GM08714 (cell line): Measurements from ENCODE around the gene KCTD8.

ENCODE experiments used
- H3K4me3 ChIP-seq: fragments of 200-500 bp; sonication (Bioruptor generic); 2 replicates; pipeline ENCODE4 v1.5.1; 2014; ENCODE audit warnings: mild to moderate bottlenecking, low read length, inconsistent platforms
- ZNF274 ChIP-seq: IDR thresholded peaks from 2 replicates; pipeline ENCODE4 v1.6.1; 2012; ENCODE audit warnings: mild to moderate bottlenecking, low read depth, low read length

KCTD8 gene

DNA sequence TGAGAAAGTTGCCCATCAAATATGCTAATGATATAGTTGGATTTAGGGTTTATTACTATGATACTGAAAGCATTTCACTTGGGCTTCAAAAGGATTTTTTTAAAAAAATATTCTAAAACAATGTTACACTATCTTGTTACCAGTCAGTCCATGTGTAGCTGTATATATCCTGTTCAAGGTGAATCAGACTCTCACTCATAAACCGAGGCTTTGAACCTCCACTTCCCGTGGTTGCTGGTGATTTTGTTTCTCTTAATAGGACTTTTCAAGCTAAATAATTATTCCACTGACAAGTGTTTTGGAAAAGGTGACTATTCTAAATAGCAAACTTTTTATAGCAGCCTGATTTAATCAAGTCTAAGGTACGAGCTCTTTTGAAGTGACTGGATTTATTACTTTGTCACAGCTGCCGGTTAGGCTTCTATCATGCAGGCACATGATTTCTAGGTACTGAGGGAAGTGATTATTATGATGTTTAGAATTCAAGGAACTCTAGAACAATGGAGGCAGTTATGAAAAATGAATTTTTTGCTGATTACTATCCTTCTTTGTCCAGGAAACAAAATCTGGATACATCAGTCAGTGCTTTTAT is 287.7 kb downstream of the KCTD8 start:
- no peak overlapping the region for H3K4me3 ChIP-seq
- no peak for TF ChIP-seq ZNF274

DNA sequence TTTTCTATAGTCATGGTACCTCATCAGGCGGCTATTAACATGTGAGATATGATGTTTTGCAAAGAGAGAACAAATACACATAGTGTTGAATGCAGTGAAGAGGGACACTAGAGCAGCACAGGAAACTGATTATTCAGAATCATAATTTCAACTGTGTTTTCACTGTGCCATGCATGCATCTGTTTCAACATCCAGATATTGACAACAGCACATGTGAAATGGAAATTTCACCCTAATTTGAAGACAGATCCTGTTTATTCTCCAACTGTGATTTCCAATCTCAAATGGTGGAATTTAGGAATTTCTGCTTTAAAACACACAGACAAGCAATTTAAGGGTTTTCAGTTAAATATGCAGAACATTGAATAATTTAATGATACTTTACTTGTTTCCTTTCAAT is 288.6 kb downstream of the KCTD8 start:
- no peak for TF ChIP-seq ZNF274
- H3K4me3 ChIP-seq: no peak overlapping the region

DNA sequence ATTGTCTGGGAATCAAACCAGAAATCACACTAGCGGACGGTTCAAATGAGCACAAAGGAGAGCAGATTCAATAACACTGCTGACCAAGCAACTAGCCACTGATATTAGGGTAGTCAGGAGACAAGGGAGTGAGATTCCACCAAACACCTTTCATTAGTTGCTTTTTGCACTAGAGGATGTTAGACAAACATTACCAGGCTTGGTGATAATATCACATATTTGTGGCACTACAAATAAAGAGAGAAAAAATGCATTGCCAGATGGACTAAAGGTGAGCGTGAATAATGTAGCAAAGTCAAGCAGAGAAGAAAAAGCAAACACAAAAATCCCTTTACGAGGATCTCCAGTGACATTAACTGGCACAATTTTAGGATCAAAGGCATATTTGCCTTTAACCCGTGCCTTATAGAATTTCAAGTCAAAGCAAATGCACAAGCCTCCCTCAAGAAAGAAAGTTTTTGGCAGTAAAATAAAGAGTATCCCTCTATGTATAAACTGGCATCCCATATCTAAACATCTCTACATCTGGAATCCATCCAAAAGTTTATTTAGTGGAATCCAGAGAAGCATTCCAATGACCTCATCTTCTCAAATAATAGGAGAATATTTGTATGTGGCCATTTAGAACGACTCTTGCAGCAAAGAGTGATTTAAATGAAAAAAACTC is 290.9 kb downstream of the KCTD8 start:
- H3K4me3 ChIP-seq: no peak overlapping the region
- no peak for TF ChIP-seq ZNF274

- H3K4me3 ChIP-seq: no peak overlapping the region
- no peak for TF ChIP-seq ZNF274
These were observed 298.5 kb downstream of the KCTD8 start for GRCh38 chr4:44150091-44150576.

DNA sequence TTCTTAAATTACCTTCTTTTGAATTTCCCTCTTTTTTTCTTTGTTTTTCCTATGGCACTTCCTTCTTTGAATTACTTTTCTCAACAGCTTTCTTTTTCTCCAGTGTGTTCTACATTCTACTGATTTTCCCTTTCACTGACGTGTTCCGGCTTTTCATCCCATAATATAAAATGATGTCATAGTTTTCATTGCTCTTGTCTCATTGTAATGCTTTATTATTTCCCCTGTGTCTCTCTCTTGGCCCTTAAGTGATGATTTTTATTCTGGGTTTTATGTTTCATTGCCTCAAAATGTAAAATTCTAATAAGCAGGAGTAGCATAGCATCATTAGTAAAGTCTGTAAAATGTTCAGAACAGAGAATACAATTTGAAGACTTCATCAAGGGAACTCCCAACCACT is 299.3 kb downstream of the KCTD8 start:
- TF ChIP-seq ZNF274: no peak
- H3K4me3 ChIP-seq: no peak overlapping the region

- TF ChIP-seq ZNF274: no peak
- no peak overlapping the region for H3K4me3 ChIP-seq
These were observed 301.0 kb downstream of the KCTD8 start for GRCh38 chr4:44147571-44148075.

DNA sequence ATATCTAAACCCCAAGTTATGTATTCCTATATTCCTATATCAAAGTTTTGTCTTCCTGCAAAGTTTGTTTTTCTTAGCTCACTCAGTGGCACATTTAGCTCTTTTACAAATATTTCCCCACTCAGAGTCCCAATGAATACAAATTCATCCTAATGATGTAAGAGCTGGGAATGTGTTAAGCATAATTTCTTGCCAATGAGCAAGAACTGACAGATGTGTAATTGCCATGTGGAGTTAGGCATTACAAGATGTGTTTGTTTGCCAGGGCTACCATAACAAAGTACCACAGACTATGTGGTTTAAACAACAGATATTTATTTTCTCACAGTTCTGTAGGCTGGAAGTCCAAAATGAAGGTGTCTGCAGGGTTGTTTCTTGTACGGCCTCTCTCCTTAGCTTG is 302.1 kb downstream of the KCTD8 start:
- H3K4me3 ChIP-seq: no peak overlapping the region
- TF ChIP-seq ZNF274: no peak

DNA sequence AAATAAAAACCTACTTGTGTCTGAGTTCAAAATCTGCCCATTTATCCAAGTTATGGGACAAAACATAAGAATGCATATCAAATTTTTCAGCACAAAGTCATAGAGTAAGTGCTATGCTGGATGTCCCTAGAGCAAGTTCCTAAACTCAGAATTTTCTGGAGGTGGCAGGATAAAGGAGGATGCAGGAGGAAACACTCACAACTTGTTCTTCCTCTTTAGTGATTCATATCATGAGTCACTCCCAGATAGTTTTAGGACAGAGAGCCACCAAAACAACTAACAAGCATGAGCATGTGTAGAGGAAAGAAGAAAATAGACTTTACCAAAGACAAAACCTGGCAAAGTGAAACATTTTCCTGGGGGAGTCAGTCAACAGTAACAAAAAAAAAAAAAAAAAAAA is 302.7 kb downstream of the KCTD8 start:
- TF ChIP-seq ZNF274: no peak
- H3K4me3 ChIP-seq: no peak overlapping the region

- no peak overlapping the region for H3K4me3 ChIP-seq
- no peak for TF ChIP-seq ZNF274
These were observed 316.1 kb downstream of the KCTD8 start for GRCh38 chr4:44132526-44132925.
